Subcutaneous adipose tissue (tissue), 4 donors: Measurements from ENCODE around the gene LCOR. TPM values are rescaled to one million over a fixed set of nuclear protein-coding genes. Genes with fewer than 3 reads are reported as not detected.

ENCODE experiments used
- total RNA-seq, 4 donors: library from RNA; depleted of rRNA; stranded (reverse); fragments of >200 nt; gene quantifications; one replicate each; pipeline ENCODE4 v1.1.0, GENCODE V29; 2016
- TF ChIP-seq, protein P1 (sequence below): fragments of 450-650 bp; IDR thresholded peaks from one replicate; pipeline ENCODE4 v1.5.1; 2016; ENCODE audit warnings: low read depth, mild to moderate bottlenecking, control low read depth, antibody characterized with exemption, moderate library complexity

Gene LCOR
- 10 to 100 TPM; 23.6 to 45.2 (median 32.9) TPM for total RNA-seq

DNA sequence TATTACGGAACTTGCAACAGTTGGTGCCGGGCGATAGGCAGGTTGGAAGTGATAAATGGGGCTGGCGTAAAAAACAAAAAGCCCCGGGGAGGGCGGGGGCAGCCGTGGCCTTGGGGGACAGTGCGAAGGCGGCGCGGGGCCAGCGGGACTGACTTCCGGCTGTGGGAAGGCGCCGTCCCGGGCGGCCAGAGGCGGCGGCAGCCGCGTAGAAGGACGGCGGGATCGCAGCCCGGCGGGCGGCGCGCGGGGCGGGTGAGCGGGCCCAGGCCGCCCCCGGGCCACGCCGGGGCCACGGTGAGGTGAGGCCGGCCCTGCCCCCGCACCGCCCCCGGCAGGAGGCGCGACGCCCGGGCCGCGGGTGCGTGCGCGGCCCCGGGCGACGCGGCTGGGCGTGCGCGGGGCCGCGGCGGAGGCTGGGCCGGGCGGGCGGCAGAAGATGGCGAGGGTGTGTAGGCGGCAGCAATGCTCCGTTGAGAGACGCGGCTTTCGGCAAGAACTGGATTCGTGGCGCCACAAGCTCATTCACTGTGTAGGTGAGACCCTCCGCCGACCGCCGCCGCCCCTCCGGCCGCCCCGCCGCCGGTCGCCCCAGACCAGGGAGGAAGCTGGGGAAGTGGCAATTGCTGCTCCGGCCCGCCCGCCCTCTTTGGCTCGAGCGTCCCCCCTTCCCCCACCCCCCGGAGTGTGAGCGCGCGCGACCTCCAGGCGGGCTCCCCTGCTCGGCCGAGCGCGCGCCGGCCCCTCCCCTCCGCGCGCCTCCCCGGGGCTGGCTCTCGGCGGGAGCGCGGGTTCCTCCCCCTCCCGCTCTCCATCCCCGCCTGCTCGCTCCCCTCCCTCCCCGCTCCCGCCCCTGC lies at the start of gene LCOR:
Gene LCOR (plus strand): TSS at position 432 of the 854 bp plus-strand sequence. CDS start 116,760 bp downstream, outside the sequence.
- TF ChIP-seq, protein P1, sequence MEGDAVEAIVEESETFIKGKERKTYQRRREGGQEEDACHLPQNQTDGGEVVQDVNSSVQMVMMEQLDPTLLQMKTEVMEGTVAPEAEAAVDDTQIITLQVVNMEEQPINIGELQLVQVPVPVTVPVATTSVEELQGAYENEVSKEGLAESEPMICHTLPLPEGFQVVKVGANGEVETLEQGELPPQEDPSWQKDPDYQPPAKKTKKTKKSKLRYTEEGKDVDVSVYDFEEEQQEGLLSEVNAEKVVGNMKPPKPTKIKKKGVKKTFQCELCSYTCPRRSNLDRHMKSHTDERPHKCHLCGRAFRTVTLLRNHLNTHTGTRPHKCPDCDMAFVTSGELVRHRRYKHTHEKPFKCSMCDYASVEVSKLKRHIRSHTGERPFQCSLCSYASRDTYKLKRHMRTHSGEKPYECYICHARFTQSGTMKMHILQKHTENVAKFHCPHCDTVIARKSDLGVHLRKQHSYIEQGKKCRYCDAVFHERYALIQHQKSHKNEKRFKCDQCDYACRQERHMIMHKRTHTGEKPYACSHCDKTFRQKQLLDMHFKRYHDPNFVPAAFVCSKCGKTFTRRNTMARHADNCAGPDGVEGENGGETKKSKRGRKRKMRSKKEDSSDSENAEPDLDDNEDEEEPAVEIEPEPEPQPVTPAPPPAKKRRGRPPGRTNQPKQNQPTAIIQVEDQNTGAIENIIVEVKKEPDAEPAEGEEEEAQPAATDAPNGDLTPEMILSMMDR, result no peak

GRCh38 chr10:96784253-96784652 lies 47.8 kb upstream of the LCOR start:
- TF ChIP-seq, protein P1, result no peak

DNA sequence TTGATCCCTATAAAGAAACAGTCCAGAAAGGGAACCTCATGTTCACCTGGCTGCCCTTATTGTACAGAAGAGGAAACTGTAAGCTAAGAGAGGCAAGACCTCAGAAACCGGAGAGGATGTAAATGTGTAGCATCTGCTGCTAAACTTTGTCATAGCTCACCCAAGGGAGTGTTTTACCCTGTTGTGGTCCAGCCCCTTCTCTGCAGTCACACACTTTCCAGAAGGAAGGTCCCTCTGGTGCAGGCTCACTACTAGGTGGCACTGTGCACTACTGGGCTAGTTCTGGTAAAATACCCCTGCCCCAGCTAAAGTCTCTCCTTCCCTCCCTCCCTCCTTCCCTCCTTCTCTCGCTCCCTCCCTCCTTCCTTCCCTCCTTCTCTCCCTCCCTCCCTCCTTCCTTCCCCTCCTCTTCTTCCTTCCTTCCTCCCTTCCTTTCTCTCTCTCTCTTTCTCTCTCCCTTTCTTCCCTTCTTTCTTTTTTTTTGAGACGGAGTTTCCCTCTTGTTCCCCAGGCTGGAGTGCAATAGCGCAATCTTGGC lies 42.5 kb upstream of the LCOR start:
- TF ChIP-seq, protein P1, result no peak

GRCh38 chr10:96791902-96792301 lies 40.2 kb upstream of the LCOR start:
- TF ChIP-seq, protein P1, result no peak

DNA sequence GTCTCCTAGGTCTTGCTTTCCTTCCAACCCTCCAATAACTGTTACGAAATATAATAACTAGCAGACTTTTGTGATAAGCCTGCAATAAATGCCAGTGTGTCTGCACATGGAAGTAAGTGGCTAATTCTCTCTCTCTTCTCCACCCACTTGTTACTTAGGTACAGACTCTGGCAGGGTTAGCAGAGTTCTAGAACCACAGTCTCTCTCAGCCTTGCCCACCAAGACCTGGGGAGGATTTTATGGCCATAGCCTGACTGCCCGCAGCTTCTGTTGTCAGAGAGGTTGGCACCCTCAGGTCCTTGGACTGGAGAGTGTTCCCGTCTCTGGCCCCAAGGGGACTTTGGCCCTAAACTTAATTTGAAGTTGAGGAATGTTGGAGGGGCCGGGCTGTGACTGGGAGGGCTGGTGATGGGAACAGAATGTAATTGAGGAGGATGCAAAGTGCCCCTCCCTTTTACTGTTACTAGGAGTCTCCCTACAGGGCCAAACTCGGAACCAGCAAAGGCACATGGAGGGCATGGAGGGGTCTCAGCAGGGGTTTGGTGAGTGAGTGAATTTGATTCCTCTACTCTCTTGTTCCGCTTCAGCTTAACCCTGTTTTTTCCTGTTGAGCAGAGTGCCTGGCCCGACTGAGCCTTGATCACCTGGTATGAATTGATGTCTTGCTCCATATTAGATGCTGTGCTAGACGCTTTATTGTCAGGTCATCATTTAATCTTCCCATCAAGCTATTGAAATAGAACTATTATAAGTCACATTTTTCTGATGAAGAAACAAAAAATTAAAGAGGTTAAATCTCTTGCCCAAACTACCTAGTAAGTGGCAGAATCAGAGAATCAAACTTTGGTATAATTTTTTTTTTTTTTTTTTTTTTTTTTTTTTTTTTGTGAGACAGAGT lies 37.0 kb upstream of the LCOR start:
- TF ChIP-seq, protein P1, result no peak

DNA sequence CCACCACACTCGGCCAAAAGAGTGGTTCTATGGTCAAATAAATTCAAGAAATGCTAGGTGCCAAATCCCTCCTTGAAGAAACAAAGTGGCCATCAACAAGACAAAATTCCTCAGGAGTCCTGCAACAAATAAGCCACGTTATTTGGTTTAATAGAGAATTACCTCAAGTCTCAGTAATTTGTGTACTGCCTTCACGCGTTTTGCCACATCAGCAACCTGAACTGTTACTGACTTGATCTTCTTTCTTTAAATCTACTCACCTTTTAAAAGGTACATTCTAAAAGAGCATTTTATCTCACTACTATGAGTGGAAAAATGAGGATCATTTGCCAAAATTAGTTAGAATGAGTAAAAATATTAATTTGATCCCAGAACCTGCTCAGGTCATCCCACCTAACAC lies 34.6 kb upstream of the LCOR start:
- TF ChIP-seq, protein P1, result no peak

DNA sequence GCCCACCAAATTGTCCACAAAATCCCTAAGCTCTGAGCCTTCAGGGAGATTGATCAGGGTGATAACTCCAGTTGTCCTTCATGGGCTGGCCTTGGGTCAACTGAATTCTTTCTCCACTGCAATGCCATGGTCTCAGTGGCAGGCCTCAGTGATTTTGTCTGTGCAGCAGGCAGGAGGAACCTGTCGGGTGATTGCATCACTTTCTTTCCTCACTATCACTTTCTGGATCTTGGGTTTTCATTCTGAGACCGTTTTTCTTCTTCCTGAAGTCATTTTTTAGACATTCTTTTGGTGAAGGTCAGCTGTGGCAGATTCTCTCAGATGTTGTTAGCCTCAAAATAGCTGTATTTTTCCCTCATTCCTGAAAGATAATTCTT lies 28.8 kb upstream of the LCOR start:
- TF ChIP-seq, protein P1, result no peak
